Upper lobe of left lung (tissue), 4 donors: ENCODE results near the gene OR52A1.

Experiments
- CTCF ChIP-seq, 6 experiments: fragments of 450-650 bp in 4 of 6; fragments of 200-600 bp in 2 of 6; sonication (generic) in 2 of 6; IDR thresholded peaks; one replicate each; pipeline ENCODE4 v1.5.1; 2016 to 2019; ENCODE audit warnings: antibody characterized with exemption in 6 of 6
- EP300 ChIP-seq, 4 donors: sonication (generic); formaldehyde crosslinking; IDR thresholded peaks; one replicate each; pipeline ENCODE4 v1.5.1; 2017; ENCODE audit warnings: antibody characterized with exemption in 4 of 4, control low read depth in 2 of 4
- POLR2A ChIP-seq, 4 donors: fragments of 450-650 bp; IDR thresholded peaks; one replicate each; pipeline ENCODE4 v1.5.1; 2016 to 2017; ENCODE audit warnings: antibody characterized with exemption in 4 of 4, mild to moderate bottlenecking in 2 of 4

GRCh38 chr11:5151713-5152153 is 2.8 kb downstream of the OR52A1 start:
- TF ChIP-seq CTCF (IDR thresholded peaks at IDR 0.05) (no peak), EP300 (IDR thresholded peaks at IDR 0.05) (no peak), POLR2A (IDR thresholded peaks at IDR 0.05) (no peak)
